Measurements from ENCODE around the gene MIP.

DNA sequence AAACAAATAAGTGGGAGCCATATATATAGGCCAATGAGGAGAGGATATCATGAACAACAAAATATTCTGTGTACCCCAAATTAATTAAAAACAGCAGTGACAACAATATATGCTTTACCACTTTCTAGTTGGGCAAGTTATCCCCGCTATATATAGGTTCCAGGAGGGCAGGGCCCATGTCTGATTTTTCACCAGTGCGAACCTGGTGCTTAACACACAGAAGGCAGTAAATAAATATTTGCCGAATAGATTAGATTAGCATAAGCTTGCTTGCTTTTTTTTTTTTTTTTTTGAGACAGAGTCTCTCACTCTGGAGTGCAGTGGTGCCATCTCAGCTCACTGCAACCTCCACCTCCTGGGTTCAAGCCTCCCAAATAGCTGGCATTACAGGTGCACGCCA is 3.4 kb upstream of the MIP start:
- TF ChIP-seq, protein P1, sequence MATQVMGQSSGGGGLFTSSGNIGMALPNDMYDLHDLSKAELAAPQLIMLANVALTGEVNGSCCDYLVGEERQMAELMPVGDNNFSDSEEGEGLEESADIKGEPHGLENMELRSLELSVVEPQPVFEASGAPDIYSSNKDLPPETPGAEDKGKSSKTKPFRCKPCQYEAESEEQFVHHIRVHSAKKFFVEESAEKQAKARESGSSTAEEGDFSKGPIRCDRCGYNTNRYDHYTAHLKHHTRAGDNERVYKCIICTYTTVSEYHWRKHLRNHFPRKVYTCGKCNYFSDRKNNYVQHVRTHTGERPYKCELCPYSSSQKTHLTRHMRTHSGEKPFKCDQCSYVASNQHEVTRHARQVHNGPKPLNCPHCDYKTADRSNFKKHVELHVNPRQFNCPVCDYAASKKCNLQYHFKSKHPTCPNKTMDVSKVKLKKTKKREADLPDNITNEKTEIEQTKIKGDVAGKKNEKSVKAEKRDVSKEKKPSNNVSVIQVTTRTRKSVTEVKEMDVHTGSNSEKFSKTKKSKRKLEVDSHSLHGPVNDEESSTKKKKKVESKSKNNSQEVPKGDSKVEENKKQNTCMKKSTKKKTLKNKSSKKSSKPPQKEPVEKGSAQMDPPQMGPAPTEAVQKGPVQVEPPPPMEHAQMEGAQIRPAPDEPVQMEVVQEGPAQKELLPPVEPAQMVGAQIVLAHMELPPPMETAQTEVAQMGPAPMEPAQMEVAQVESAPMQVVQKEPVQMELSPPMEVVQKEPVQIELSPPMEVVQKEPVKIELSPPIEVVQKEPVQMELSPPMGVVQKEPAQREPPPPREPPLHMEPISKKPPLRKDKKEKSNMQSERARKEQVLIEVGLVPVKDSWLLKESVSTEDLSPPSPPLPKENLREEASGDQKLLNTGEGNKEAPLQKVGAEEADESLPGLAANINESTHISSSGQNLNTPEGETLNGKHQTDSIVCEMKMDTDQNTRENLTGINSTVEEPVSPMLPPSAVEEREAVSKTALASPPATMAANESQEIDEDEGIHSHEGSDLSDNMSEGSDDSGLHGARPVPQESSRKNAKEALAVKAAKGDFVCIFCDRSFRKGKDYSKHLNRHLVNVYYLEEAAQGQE (IDR thresholded peaks at IDR 0.05; ENCODE audit: low read depth), result no peak
- no peak for TF ChIP-seq EGR1 (IDR thresholded peaks at IDR 0.05)
- TF ChIP-seq TAF1 (IDR thresholded peaks at IDR 0.05; ENCODE audit: low read depth), result no peak
- TF ChIP-seq TEAD4 (IDR thresholded peaks at IDR 0.05), result no peak
- TF ChIP-seq NFIC (IDR thresholded peaks at IDR 0.05), result no peak
- no peak for TF ChIP-seq EP300 (IDR thresholded peaks at IDR 0.05; ENCODE audit: borderline replicate concordance)
- no peak for TF ChIP-seq RAD21 (IDR thresholded peaks at IDR 0.05; ENCODE audit: low read depth)
- no peak for TF ChIP-seq CEBPB (IDR thresholded peaks at IDR 0.05)

Data from Ishikawa (cell line).